ENCODE measurements around the gene SRGAP1.

DNA sequence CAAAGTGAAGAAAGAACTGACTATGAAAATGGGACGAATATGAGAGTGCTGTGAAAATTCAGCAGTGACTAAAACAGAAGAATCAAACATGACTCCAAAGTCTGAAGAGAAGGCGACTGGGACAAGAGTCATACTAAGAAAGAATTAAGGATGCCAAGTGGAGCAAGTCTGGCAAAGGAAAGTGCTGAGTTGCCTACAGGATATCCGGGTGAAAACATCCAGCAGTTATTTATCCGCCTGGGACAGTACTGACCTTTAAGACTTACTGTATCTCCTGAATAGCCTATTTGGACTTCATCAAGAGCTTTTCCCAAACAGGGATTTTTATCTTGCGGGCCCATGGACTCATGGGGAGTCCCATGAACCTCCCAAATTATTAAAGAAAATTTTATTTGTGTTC lies 336.5 kb downstream of the SRGAP1 start:
- TF ChIP-seq ARNT (IDR thresholded peaks at IDR 0.05) (no peak), ZFP36 (IDR thresholded peaks at IDR 0.05; ENCODE audit: low read depth, low read length, partially characterized antibody) (no peak), MAFK (IDR thresholded peaks at IDR 0.05; ENCODE audit: low read length) (no peak), VEZF1 (CRISPR knock-in tag; IDR thresholded peaks at IDR 0.05) (no peak)
- TF ChIP-seq, protein P1, sequence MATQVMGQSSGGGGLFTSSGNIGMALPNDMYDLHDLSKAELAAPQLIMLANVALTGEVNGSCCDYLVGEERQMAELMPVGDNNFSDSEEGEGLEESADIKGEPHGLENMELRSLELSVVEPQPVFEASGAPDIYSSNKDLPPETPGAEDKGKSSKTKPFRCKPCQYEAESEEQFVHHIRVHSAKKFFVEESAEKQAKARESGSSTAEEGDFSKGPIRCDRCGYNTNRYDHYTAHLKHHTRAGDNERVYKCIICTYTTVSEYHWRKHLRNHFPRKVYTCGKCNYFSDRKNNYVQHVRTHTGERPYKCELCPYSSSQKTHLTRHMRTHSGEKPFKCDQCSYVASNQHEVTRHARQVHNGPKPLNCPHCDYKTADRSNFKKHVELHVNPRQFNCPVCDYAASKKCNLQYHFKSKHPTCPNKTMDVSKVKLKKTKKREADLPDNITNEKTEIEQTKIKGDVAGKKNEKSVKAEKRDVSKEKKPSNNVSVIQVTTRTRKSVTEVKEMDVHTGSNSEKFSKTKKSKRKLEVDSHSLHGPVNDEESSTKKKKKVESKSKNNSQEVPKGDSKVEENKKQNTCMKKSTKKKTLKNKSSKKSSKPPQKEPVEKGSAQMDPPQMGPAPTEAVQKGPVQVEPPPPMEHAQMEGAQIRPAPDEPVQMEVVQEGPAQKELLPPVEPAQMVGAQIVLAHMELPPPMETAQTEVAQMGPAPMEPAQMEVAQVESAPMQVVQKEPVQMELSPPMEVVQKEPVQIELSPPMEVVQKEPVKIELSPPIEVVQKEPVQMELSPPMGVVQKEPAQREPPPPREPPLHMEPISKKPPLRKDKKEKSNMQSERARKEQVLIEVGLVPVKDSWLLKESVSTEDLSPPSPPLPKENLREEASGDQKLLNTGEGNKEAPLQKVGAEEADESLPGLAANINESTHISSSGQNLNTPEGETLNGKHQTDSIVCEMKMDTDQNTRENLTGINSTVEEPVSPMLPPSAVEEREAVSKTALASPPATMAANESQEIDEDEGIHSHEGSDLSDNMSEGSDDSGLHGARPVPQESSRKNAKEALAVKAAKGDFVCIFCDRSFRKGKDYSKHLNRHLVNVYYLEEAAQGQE (IDR thresholded peaks at IDR 0.05; ENCODE audit: borderline replicate concordance) = no peak
- TF ChIP-seq, protein P1 (CRISPR knock-in tag; IDR thresholded peaks at IDR 0.05; ENCODE audit: low read depth) = no peak
- TF ChIP-seq, protein P2, sequence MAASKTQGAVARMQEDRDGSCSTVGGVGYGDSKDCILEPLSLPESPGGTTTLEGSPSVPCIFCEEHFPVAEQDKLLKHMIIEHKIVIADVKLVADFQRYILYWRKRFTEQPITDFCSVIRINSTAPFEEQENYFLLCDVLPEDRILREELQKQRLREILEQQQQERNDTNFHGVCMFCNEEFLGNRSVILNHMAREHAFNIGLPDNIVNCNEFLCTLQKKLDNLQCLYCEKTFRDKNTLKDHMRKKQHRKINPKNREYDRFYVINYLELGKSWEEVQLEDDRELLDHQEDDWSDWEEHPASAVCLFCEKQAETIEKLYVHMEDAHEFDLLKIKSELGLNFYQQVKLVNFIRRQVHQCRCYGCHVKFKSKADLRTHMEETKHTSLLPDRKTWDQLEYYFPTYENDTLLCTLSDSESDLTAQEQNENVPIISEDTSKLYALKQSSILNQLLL (CRISPR knock-in tag; IDR thresholded peaks at IDR 0.05; ENCODE audit: borderline replicate concordance) = no peak
- TF ChIP-seq, protein P3, sequence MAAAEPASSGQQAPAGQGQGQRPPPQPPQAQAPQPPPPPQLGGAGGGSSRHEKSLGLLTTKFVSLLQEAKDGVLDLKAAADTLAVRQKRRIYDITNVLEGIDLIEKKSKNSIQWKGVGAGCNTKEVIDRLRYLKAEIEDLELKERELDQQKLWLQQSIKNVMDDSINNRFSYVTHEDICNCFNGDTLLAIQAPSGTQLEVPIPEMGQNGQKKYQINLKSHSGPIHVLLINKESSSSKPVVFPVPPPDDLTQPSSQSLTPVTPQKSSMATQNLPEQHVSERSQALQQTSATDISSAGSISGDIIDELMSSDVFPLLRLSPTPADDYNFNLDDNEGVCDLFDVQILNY (CRISPR knock-in tag; IDR thresholded peaks at IDR 0.05) = no peak
- TF ChIP-seq, protein P4, sequence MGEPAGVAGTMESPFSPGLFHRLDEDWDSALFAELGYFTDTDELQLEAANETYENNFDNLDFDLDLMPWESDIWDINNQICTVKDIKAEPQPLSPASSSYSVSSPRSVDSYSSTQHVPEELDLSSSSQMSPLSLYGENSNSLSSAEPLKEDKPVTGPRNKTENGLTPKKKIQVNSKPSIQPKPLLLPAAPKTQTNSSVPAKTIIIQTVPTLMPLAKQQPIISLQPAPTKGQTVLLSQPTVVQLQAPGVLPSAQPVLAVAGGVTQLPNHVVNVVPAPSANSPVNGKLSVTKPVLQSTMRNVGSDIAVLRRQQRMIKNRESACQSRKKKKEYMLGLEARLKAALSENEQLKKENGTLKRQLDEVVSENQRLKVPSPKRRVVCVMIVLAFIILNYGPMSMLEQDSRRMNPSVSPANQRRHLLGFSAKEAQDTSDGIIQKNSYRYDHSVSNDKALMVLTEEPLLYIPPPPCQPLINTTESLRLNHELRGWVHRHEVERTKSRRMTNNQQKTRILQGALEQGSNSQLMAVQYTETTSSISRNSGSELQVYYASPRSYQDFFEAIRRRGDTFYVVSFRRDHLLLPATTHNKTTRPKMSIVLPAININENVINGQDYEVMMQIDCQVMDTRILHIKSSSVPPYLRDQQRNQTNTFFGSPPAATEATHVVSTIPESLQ (CRISPR knock-in tag; IDR thresholded peaks at IDR 0.05) = no peak
- TF ChIP-seq, protein P5, sequence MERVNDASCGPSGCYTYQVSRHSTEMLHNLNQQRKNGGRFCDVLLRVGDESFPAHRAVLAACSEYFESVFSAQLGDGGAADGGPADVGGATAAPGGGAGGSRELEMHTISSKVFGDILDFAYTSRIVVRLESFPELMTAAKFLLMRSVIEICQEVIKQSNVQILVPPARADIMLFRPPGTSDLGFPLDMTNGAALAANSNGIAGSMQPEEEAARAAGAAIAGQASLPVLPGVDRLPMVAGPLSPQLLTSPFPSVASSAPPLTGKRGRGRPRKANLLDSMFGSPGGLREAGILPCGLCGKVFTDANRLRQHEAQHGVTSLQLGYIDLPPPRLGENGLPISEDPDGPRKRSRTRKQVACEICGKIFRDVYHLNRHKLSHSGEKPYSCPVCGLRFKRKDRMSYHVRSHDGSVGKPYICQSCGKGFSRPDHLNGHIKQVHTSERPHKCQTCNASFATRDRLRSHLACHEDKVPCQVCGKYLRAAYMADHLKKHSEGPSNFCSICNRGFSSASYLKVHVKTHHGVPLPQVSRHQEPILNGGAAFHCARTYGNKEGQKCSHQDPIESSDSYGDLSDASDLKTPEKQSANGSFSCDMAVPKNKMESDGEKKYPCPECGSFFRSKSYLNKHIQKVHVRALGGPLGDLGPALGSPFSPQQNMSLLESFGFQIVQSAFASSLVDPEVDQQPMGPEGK (CRISPR knock-in tag; IDR thresholded peaks at IDR 0.05; ENCODE audit: borderline replicate concordance) = no peak

Measured in K562 (cell line).